Fibroblast of lung (primary cell): Measurements from ENCODE around the gene RPS25.

ENCODE experiments used
- EZH2 ChIP-seq: IDR thresholded peaks from 2 replicates; pipeline ENCODE4 v1.5.1; 2012; ENCODE audit warnings: low read length, control low read depth, mild to moderate bottlenecking; ENCODE audit errors: missing control alignments
- TF ChIP-seq, protein P1 (sequence below), 2 donors: IDR thresholded peaks in 1 of 2; conservative IDR thresholded peaks in 1 of 2; 1 replicate in 1 of 2; 2 replicates in 1 of 2; pipeline ENCODE4 v1.5.1; 2011 to 2012; ENCODE audit warnings: low read length in 2 of 2, control low read depth in 1 of 2, inconsistent platforms in 1 of 2, low read depth in 1 of 2, mild to moderate bottlenecking in 1 of 2

DNA sequence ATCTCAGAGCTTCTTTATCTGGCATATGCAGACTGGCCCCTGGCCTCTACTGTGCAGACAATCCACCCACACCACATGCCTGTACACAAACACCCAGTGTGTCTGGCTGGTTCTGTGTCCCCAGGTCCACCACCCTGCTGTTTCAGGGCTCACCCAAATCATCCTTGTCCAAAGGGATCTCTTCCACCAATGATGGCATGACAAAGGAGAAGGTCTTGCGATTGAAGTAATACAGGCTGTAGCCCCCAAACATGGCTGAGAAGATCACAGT, 10.9 kb upstream of the RPS25 start:
- TF ChIP-seq, protein P1, sequence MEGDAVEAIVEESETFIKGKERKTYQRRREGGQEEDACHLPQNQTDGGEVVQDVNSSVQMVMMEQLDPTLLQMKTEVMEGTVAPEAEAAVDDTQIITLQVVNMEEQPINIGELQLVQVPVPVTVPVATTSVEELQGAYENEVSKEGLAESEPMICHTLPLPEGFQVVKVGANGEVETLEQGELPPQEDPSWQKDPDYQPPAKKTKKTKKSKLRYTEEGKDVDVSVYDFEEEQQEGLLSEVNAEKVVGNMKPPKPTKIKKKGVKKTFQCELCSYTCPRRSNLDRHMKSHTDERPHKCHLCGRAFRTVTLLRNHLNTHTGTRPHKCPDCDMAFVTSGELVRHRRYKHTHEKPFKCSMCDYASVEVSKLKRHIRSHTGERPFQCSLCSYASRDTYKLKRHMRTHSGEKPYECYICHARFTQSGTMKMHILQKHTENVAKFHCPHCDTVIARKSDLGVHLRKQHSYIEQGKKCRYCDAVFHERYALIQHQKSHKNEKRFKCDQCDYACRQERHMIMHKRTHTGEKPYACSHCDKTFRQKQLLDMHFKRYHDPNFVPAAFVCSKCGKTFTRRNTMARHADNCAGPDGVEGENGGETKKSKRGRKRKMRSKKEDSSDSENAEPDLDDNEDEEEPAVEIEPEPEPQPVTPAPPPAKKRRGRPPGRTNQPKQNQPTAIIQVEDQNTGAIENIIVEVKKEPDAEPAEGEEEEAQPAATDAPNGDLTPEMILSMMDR (conservative IDR thresholded peaks at IDR 0.05 in 1 of 2, IDR thresholded peaks at IDR 0.05 in 1 of 2; ENCODE audit: low read depth in 1 of 2, low read length in 2 of 2): no peak
- TF ChIP-seq EZH2: no peak
